GM19372 (cell line): ENCODE measurements around the gene ZNF692.
"Not testable (repeated sequence)": the region's sequence is repeated elsewhere in the genome, so short reads cannot be mapped to it uniquely, and the experiment has no call there.

Experiments
- ATAC-seq: cut with Tn5 transposase; IDR thresholded peaks from one replicate; pipeline ENCODE4 v1.9.1; 2021; ENCODE audit warnings: mild to moderate bottlenecking, low read depth, moderate library complexity; ENCODE audit not compliant: unreplicated experiment

ZNF692 gene

GRCh38 chr1:248830718-248831017 is 28.2 kb downstream of the ZNF692 start:
- ATAC-seq: not testable (repeated sequence)

GRCh38 chr1:248828845-248829244 is 30.0 kb downstream of the ZNF692 start:
- ATAC-seq: no peak

GRCh38 chr1:248825909-248826760 is 32.8 kb downstream of the ZNF692 start, which contains the start of gene SH3BP5L:
Gene SH3BP5L (minus strand): TSS chr1:248825915. CDS start chr1:248824935, 980 bp downstream.
- peak; percentile 83 for ATAC-seq

- ATAC-seq: peak; percentile 1
Observed at GRCh38 chr1:248825573-248825908, 33.3 kb downstream of the ZNF692 start.

GRCh38 chr1:248825136-248825535 is 33.7 kb downstream of the ZNF692 start:
- no peak for ATAC-seq

GRCh38 chr1:248824701-248825100 is 34.2 kb downstream of the ZNF692 start:
- ATAC-seq: no peak

GRCh38 chr1:248824301-248824700 is 34.6 kb downstream of the ZNF692 start:
- ATAC-seq: no peak

- ATAC-seq: no peak
Observed at GRCh38 chr1:248823517-248824001, 35.3 kb downstream of the ZNF692 start.

GRCh38 chr1:248822148-248823032 is 36.5 kb downstream of the ZNF692 start:
- no peak for ATAC-seq

- no peak for ATAC-seq
Observed at GRCh38 chr1:248821641-248822040, 37.2 kb downstream of the ZNF692 start.

GRCh38 chr1:248821101-248821500 is 37.8 kb downstream of the ZNF692 start:
- no peak for ATAC-seq

GRCh38 chr1:248820041-248820585 is 38.8 kb downstream of the ZNF692 start:
- ATAC-seq: no peak

GRCh38 chr1:248818505-248819374 is 40.1 kb downstream of the ZNF692 start:
- no peak for ATAC-seq

- ATAC-seq: no peak
Observed at GRCh38 chr1:248817065-248817464, 41.8 kb downstream of the ZNF692 start.

- no peak for ATAC-seq
Observed at GRCh38 chr1:248816042-248816851, 42.6 kb downstream of the ZNF692 start.

GRCh38 chr1:248815407-248816034 is 43.4 kb downstream of the ZNF692 start:
- ATAC-seq: no peak

- ATAC-seq: no peak
Observed at GRCh38 chr1:248814351-248814750, 44.5 kb downstream of the ZNF692 start.

GRCh38 chr1:248813546-248813945 is 45.3 kb downstream of the ZNF692 start:
- no peak for ATAC-seq
